H1 (cell line): ENCODE measurements around the gene CC2D2A. TPM values are rescaled to one million over a fixed set of nuclear protein-coding genes. Genes with fewer than 3 reads are reported as not detected.

ENCODE experiments used
- ATF2 ChIP-seq: IDR thresholded peaks from 2 replicates; pipeline ENCODE4 v1.6.1; 2012; ENCODE audit warnings: low read length, inconsistent platforms
- RBBP5 ChIP-seq: IDR thresholded peaks from 2 replicates; pipeline ENCODE4 v1.7.1; 2012; ENCODE audit warnings: low read depth, mild to moderate bottlenecking, inconsistent platforms, low read length, moderate library complexity, borderline replicate concordance
- SIN3A ChIP-seq, 2 experiments: IDR thresholded peaks in 1 of 2; conservative IDR thresholded peaks in 1 of 2; 2 replicates each; pipeline ENCODE4 v1.6.1; 2011 to 2012; ENCODE audit warnings: low read length in 2 of 2, improper control_type of control experiment in 1 of 2, low read depth in 1 of 2, mild to moderate bottlenecking in 1 of 2
- polyA plus RNA-seq, 7 experiments: library from polyadenylated mRNA; depleted of rRNA in 3 of 7; stranded (reverse) in 5 of 7; unstranded in 2 of 7; fragments of >200 nt in 5 of 7; fragments of 200-250 nt in 2 of 7; gene quantifications; 1 replicate in 5 of 7; 2 replicates in 1 of 7; 4 replicates in 1 of 7; pipeline versions ENCODE4 v1.2.1 to v1.2.3, GENCODE V29; 2011 to 2013; ENCODE audit warnings: missing spikeins in 2 of 7, mixed read lengths in 2 of 7
- total RNA-seq: library from RNA; stranded (reverse); fragmentation: NEBNext Ultra II Directional; extraction: Animal tissue kit (Norgen Biotek cat#: 25700); gene quantifications from 2 replicates; pipeline ENCODE4 v1.2.1, GENCODE V29; 2021

Gene CC2D2A
- total and polyA plus RNA-seq, 2 of the 8 experiments (the other 6 are each of a cell fraction or from before 2014, with no cell fraction given) = 11.0 to 12.2 TPM

- TF ChIP-seq ATF2 (no peak), RBBP5 (no peak), SIN3A (conservative IDR thresholded peaks at IDR 0.05 in 1 of 2, IDR thresholded peaks at IDR 0.05 in 1 of 2; ENCODE audit: low read depth in 1 of 2, low read length in 2 of 2) (no peak)
These were observed 32.3 kb downstream of the CC2D2A start (continued) for GRCh38 chr4:15501941-15502340.
